Lower leg skin (tissue), 4 donors: Measurements from ENCODE around the gene CYRIA. TPM values are rescaled to one million over a fixed set of nuclear protein-coding genes. Genes with fewer than 3 reads are reported as not detected.

Experiments
- DNase-seq, 2 donors: peaks; one replicate each; pipeline ENCODE4 v3.0.0-alpha.2; 2019; ENCODE audit warnings: low spot score in 2 of 2
- H3K4me3 ChIP-seq: fragments of 200-600 bp; sonication (generic); 2 replicates; pipeline ENCODE4 v1.5.1; 2017; ENCODE audit warnings: mild to moderate bottlenecking, low read depth; ENCODE audit not compliant: poor library complexity, severe bottlenecking
- CTCF ChIP-seq, 3 donors: fragments of 450-650 bp; IDR thresholded peaks; one replicate each; pipeline ENCODE4 v1.5.1; 2016; ENCODE audit warnings: antibody characterized with exemption in 3 of 3, mild to moderate bottlenecking in 3 of 3, moderate library complexity in 2 of 3
- POLR2A ChIP-seq, 2 donors: fragments of 450-650 bp; IDR thresholded peaks; one replicate each; pipeline ENCODE4 v1.6.1; 2016 to 2017; ENCODE audit warnings: antibody characterized with exemption in 2 of 2, mild to moderate bottlenecking in 1 of 2, moderate library complexity in 1 of 2
- WGBS, 2 donors: methylation state at CpG; one replicate each; pipeline ENCODE4 v1.1.5; 2018; 5-methylcytosine and 5-hydroxymethylcytosine counted together
- intact Hi-C: fragments of 100-400 bp; cut with DNase I; formaldehyde crosslinking; loops from one replicate; pipeline ENCODE4 v1.15.0; 2023; ENCODE audit warnings: low total_unique reads
- total RNA-seq, 4 donors: library from RNA; depleted of rRNA; stranded (reverse); fragments of >200 nt; gene quantifications; one replicate each; pipeline ENCODE4 v1.1.0, GENCODE V29; 2016

CYRIA gene
- total RNA-seq, 4 donors from 2014 or later, result 0.80 to 5.5 (median 1.6) TPM

GRCh38 chr2:16621316-16621715 lies 44.3 kb downstream of the CYRIA start:
- peak in 1 of 2 donors; percentile 25 for DNase-seq
- intact Hi-C loops, result no loop called here
- TF ChIP-seq CTCF (IDR thresholded peaks at IDR 0.05), result no peak
- no peak for TF ChIP-seq POLR2A (IDR thresholded peaks at IDR 0.05)
- no peak overlapping the region for H3K4me3 ChIP-seq
- 94 to 96% methylated on average over 4 of the region's 4 CpGs for WGBS, 2 donors

DNA sequence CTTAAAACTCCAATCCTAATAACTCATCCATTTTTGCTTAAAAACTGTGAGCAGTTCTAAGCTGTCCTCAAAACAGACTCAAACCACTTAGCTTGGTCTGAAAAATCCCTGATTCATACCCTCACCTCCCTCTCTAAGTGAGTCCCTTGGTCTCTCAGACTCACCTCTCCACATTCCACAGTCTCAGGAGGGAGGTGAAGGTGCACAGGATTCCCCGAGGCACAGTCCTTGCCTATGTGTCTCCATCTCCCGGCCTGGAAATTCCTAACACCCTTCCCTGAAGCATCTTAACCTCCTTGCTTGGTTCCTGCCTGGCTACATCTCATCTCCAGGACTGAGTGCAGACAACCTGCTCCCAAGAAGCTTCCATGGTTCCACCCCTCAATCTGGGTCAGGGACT lies 45.0 kb downstream of the CYRIA start:
- 58 to 60% methylated on average over 2 of the region's 2 CpGs for WGBS, 2 donors
- H3K4me3 ChIP-seq, result no peak overlapping the region
- TF ChIP-seq CTCF (IDR thresholded peaks at IDR 0.05) (no peak), POLR2A (IDR thresholded peaks at IDR 0.05) (no peak)
- intact Hi-C loops, result no loop called here
- DNase-seq, result peak in 1 of 2 donors; percentile 40

DNA sequence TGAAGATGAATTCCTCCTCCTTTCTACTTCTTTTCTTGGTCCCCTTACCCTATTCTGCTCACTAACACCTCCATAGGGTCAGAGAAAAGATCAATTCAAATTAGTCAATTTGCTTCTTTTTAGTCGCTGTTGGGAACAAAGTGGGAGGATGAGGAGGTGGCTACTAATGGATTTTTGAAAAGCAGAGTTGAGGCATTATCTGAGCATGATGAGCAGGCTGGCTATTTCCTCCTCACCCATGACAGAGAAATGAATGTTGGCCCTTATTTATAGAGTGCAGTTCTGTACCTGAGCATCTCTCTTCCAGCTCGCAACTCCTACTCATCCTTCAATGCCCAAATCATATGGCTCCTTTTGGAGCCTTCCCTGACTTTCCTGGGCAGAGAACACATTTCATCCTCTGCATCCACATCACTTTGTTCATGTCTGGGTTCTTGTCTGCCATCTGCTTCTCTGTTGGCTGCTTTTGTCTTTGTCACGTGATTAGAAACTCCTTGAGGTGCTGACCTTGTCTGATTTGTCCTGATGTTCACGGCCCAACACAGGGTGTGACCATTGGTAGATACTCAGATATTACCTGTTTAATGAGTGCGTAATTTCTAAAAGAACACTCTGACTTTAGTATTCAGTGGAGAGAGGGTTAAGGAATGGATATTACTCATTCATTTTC lies 45.9 kb downstream of the CYRIA start:
- DNase-seq, result peak in 1 of 2 donors; percentile 23
- H3K4me3 ChIP-seq, result no peak overlapping the region
- TF ChIP-seq CTCF (IDR thresholded peaks at IDR 0.05) (no peak), POLR2A (IDR thresholded peaks at IDR 0.05) (no peak)
- intact Hi-C loops, result loop anchor here (10.0 kb wide), 1 partner anchor 975 kb away; no protein-coding TSS in a partner anchor
- 93 to 95% methylated on average over 5 of the region's 5 CpGs for WGBS, 2 donors

DNA sequence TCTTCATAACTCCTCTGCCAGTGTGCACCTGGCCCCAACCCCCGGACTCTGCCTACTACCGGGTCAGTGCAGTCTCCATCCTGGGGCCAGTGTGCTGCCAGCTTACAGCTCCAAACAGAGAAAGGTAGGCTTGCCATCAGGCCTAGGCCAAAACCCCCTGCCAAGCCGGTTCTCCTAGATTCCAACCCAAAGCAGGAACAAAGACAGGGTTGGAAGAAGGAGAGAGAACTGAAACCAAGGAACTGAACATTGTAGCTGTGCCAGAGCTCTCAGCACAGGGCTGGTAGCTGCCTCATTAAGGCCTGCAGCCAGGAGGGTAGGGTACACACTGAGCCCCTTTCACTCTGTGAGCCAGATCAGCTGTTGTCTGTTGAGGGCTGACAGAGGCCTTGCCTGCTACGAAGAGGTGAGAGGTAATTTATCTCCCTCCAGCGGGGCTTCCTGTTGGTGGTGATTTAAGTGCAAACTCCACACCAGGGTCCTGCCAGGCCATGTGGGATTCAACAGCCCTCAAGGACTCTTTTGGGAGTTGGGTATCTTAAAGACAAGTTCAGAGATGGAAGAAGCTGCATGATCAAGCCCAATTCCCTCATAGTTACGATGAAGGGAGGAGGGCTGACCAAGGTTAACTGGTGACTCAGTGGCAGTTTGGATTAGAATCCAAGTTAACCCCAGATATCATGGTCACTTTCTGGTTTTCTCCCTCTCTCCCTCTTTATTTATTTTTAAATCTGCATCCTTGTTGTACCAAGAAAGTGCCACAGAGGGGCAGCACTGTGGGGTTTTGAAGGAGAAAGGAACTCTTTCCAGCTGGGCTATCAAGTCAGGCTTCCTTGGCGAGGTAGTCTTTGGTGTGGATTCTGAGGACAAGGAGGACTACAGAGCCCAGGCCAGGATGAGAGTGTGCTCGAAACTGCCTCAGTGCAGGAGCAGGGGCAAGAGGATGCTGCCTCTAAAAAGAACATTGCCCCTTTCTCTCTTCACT lies 48.1 kb downstream of the CYRIA start:
- intact Hi-C loops, result loop anchor here (10.0 kb wide), 1 partner anchor 973 kb away; no protein-coding TSS in a partner anchor
- no peak overlapping the region for H3K4me3 ChIP-seq
- WGBS, 2 donors, result 60 to 64% methylated on average over 8 of the region's 8 CpGs
- peak; percentile 41 to 84 for DNase-seq
- no peak for TF ChIP-seq POLR2A (IDR thresholded peaks at IDR 0.05)
- no peak for TF ChIP-seq CTCF (IDR thresholded peaks at IDR 0.05)
